HG02973 (cell line): ENCODE results near the gene DSC1.

Experiments used
- ATAC-seq: cut with Tn5 transposase; IDR thresholded peaks from one replicate; pipeline ENCODE4 v1.9.1; 2021; ENCODE audit warnings: moderate library complexity; ENCODE audit not compliant: unreplicated experiment

Gene DSC1, protein sequence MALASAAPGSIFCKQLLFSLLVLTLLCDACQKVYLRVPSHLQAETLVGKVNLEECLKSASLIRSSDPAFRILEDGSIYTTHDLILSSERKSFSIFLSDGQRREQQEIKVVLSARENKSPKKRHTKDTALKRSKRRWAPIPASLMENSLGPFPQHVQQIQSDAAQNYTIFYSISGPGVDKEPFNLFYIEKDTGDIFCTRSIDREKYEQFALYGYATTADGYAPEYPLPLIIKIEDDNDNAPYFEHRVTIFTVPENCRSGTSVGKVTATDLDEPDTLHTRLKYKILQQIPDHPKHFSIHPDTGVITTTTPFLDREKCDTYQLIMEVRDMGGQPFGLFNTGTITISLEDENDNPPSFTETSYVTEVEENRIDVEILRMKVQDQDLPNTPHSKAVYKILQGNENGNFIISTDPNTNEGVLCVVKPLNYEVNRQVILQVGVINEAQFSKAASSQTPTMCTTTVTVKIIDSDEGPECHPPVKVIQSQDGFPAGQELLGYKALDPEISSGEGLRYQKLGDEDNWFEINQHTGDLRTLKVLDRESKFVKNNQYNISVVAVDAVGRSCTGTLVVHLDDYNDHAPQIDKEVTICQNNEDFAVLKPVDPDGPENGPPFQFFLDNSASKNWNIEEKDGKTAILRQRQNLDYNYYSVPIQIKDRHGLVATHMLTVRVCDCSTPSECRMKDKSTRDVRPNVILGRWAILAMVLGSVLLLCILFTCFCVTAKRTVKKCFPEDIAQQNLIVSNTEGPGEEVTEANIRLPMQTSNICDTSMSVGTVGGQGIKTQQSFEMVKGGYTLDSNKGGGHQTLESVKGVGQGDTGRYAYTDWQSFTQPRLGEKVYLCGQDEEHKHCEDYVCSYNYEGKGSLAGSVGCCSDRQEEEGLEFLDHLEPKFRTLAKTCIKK

GRCh38 chr18:31162825-31163435 is at the start of gene DSC1:
DSC1 (minus strand) TSS chr18:31162856; CDS start chr18:31162594, 262 bp downstream.
- ATAC-seq: no peak

DNA sequence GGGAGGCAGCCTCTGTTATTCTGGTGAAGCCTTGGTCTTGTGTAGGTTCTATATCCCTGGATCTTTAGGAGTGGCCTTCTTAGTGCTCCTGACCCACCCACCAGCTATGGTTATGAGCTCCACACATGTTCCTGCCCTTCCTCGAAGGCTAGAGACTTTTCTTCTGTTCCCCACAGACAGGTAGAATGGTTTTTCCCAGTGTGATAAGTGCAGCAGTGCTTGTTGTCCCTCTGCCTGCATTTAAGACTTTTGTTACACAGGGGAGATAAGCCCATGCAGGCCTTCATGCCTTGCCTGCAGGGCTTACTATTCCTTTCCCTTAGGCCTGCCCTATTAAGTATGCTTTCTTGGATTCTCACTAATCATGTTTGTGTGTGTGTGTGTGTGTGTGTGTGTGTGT is 48.4 kb upstream of the DSC1 start:
- ATAC-seq: no peak

DNA sequence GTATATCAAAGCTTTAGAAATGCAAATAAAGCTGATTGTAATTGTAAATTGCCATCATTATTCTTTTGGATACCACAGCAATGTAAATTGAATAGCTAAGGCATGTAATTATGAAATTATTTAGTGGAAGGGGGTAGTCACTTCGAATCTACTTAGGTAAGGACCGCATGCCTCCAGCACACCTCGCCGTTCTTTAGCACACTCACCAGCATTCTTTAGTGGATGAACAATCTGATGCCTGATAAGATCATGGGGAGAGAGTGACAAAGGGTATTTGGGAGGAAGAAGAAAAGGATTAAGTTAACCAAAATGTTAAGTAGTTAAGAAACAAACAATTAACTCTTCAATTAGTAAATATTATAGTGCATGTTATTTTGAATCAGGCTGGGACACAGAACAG is 46.4 kb upstream of the DSC1 start:
- no peak for ATAC-seq

DNA sequence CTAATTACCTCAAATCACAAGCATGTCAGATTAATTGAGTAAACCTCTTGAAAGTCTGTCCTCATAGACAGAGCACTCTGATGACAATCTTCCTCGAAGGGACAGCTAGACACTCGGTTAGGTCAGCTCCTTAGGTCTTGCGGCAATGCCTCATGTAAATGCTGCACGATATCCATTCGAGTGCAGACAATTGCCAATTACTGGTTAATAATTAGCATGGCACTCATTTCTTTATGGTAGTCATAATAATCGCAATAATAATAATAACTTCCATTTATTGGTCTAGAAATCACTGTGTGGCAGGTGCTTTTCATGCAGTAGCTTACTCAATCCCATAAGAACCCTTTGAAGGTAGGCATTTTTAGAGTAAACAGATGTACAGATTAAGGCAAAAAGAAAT is 44.7 kb upstream of the DSC1 start:
- ATAC-seq: no peak

- peak; percentile 98 for ATAC-seq
Observed at GRCh38 chr18:31206787-31207381, 44.2 kb upstream of the DSC1 start.

- no peak for ATAC-seq
Observed at GRCh38 chr18:31206071-31206470, 43.4 kb upstream of the DSC1 start.

- ATAC-seq: no peak
Observed at GRCh38 chr18:31205273-31205672, 42.6 kb upstream of the DSC1 start.

- no peak for ATAC-seq
Observed at GRCh38 chr18:31204833-31205232, 42.2 kb upstream of the DSC1 start.

GRCh38 chr18:31204166-31204565 is 41.5 kb upstream of the DSC1 start:
- no peak for ATAC-seq

- ATAC-seq: no peak
Observed at GRCh38 chr18:31203794-31204148, 41.1 kb upstream of the DSC1 start.

DNA sequence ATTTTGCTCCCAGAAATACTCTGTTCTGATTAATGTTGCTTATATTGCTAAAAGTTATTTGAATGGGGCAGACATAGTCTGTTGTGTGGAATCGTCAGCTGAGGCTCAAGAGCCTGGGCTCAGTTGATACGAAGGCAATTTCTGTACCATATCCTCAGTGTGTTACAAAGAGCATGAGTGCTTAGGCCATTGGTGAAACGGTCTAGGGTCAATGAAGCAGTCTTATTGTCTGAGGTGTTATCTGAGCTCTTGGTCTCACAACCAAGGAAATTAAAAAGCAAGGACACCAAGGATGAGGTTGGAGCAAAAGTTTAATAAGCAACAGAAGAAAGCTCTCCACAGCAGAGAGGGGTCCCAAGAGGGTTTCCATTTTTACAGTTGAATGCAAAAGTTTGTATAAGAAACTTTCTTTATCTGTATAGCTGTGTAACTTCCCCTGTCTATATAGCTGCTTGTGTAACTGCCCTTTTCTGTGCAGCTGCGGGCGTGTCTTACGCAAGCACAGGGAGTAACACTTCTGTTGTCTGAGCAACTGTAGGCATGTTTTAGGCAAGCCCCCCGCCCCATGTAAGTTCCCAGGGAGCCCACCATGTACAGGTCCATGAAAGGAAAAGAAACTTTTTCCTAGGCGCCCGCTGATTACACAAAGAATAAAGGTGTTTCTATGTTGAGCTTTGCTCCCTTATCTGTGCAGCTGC is 40.6 kb upstream of the DSC1 start:
- no peak for ATAC-seq

GRCh38 chr18:31199190-31199769 is 36.6 kb upstream of the DSC1 start:
- no peak for ATAC-seq

DNA sequence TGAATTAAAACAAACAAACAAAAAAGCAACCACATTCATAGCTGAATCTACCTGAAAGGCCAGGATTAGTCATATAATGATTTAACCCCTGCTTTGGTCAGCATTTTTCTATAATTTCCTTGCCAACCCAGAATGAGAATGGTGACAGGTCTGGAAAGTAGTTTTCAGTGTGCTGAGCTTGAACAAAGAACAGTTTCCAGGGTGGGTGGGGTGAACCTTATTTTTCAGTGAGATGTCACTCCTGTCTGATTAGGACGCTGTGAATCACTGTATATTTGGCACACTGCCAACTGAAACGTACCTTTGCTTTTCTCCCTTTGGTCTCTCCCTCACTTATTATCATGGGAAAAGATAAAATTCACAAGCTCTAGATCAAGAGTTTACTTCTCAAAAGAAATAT is 35.0 kb upstream of the DSC1 start:
- ATAC-seq: no peak

DNA sequence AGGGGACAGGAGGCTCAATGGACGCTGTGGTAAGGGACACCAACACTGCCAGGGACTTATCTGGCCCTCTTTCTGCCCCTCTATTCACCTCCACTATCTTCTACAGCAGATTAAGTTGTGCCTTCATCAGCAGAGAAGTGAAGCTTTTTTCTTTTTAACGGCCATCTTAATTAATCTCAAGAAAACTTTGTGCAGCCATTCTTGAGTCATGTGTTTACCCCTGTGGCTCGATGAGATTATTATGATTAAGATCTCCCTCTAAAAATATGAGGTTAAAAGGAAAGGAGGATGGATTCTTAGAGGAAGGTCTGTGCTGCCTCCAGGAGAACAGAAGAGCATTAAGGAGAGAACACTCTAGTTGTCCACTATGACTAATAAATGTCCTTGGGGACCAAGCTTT is 32.4 kb upstream of the DSC1 start:
- ATAC-seq: no peak

GRCh38 chr18:31192086-31192776 is 29.6 kb upstream of the DSC1 start:
- no peak for ATAC-seq

DNA sequence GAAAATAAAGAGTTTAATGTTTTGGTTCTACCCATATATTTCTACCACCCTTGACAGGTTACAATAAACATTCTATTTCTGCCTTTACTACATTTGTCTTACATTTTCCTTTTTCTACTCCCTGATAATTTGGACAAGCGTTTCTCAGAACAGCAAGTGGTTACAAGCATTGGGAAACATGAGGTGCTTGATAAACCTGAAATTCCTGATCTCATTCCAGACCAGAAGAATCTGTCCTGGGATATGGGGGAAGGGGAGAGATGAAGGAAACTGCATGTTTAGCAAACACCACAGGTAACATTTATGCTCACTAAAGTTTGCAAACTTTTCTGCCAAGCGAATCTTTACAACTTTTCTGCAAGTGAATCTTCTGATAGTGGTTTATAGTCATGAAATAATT is 28.3 kb upstream of the DSC1 start:
- no peak for ATAC-seq

DNA sequence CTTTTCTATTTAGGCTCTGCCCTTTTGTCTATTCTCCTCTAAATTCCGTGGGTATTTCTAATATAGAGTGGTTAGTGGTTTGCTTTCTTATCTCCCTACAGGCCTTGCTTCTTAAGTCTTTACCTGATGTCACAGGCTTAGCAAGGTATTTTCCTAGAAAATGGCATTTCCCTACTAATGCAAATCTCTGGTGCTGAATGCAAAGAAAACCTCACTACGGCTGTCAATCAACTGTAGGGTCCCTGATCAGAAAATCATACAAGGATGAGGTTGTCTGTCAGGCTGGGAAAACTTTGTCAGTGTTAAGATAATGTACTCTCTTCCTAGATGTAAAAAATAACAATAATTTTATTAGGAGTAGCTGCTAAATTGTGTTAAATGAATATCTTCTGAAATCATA is 27.1 kb upstream of the DSC1 start:
- no peak for ATAC-seq

GRCh38 chr18:31185186-31185950 is 22.7 kb upstream of the DSC1 start:
- ATAC-seq: no peak

GRCh38 chr18:31183302-31183701 is 20.6 kb upstream of the DSC1 start:
- no peak for ATAC-seq
